ENCODE data around the gene MDM2. TPM values are rescaled to one million over a fixed set of nuclear protein-coding genes. Genes with fewer than 3 reads are reported as not detected.

The MDM2 gene
- total and polyA plus RNA-seq, 2 of the 13 experiments (the other 11 are each of a cell fraction or from before 2014, with no cell fraction given) = 29.3 to 314 TPM

DNA sequence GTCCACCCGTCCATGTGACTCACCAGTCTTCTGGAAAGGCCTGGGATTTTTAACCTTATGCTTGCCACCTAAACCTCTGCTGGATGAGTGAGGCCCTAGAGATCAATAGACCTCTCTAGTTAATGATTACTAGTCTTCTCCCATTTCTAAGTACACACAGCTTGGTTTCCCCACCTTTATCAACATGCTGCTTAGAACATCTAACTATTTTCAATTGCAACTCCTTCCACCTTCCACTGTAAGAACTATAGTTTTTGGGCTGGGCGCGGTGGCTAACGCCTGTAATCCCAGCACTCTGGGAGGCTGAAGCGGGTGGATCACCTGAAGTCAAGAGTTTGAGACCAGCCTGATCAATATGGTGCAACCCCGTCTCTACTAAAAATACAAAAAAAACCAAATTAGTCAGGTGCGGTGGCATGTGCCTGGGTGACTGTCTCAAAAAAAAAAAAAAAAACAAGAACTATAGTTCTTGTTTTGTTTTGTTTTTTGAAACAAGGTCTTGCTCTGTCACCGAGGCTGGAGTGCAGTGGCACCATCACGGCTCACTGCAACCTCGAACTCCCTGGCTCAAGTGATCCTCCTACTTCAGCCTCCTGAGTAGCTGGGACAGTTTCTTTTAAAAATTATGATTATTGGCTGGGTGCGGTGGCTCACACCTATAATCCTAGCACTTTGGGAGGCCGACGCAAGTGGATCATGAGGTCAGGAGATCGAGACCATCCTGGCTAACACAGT is 18.7 kb upstream of the MDM2 start (continued):
- TF ChIP-seq ZNF775 (CRISPR knock-in tag; IDR thresholded peaks at IDR 0.05; ENCODE audit: borderline replicate concordance) = no peak
- no peak for TF ChIP-seq FOXC1 (CRISPR knock-in tag; IDR thresholded peaks at IDR 0.05; ENCODE audit: borderline replicate concordance)
- no peak for TF ChIP-seq RFX1 (IDR thresholded peaks at IDR 0.05)
- TF ChIP-seq, protein P1, sequence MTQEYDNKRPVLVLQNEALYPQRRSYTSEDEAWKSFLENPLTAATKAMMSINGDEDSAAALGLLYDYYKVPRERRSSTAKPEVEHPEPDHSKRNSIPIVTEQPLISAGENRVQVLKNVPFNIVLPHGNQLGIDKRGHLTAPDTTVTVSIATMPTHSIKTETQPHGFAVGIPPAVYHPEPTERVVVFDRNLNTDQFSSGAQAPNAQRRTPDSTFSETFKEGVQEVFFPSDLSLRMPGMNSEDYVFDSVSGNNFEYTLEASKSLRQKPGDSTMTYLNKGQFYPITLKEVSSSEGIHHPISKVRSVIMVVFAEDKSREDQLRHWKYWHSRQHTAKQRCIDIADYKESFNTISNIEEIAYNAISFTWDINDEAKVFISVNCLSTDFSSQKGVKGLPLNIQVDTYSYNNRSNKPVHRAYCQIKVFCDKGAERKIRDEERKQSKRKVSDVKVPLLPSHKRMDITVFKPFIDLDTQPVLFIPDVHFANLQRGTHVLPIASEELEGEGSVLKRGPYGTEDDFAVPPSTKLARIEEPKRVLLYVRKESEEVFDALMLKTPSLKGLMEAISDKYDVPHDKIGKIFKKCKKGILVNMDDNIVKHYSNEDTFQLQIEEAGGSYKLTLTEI (CRISPR knock-in tag; conservative IDR thresholded peaks at IDR 0.05) = no peak
- no peak for TF ChIP-seq U2AF1 (optimal IDR thresholded peaks at IDR 0.05; ENCODE audit: low read depth, low read length)
- no peak for TF ChIP-seq PHB2 (IDR thresholded peaks at IDR 0.05; ENCODE audit: partially characterized antibody)
- TF ChIP-seq, protein P2, sequence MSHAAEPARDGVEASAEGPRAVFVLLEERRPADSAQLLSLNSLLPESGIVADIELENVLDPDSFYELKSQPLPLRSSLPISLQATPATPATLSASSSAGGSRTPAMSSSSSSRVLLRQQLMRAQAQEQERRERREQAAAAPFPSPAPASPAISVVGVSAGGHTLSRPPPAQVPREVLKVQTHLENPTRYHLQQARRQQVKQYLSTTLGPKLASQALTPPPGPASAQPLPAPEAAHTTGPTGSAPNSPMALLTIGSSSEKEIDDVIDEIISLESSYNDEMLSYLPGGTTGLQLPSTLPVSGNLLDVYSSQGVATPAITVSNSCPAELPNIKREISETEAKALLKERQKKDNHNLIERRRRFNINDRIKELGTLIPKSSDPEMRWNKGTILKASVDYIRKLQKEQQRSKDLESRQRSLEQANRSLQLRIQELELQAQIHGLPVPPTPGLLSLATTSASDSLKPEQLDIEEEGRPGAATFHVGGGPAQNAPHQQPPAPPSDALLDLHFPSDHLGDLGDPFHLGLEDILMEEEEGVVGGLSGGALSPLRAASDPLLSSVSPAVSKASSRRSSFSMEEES (CRISPR knock-in tag; IDR thresholded peaks at IDR 0.05) = peak; percentile 91
- TF ChIP-seq ATF7-NPFF (CRISPR knock-in tag; IDR thresholded peaks at IDR 0.05; ENCODE audit: low read depth) = no peak; the same call in 1 of the 2 replicates
- no peak for TF ChIP-seq IKZF1 (IDR thresholded peaks at IDR 0.05)
- TF ChIP-seq MTA1 (CRISPR knock-in tag; IDR thresholded peaks at IDR 0.05; ENCODE audit: borderline replicate concordance) = no peak
- TF ChIP-seq NR3C1 (CRISPR knock-in tag; IDR thresholded peaks at IDR 0.05) = no peak
- TF ChIP-seq HDAC1 (CRISPR knock-in tag; IDR thresholded peaks at IDR 0.05) = peak; percentile 79
- TF ChIP-seq, protein P3, sequence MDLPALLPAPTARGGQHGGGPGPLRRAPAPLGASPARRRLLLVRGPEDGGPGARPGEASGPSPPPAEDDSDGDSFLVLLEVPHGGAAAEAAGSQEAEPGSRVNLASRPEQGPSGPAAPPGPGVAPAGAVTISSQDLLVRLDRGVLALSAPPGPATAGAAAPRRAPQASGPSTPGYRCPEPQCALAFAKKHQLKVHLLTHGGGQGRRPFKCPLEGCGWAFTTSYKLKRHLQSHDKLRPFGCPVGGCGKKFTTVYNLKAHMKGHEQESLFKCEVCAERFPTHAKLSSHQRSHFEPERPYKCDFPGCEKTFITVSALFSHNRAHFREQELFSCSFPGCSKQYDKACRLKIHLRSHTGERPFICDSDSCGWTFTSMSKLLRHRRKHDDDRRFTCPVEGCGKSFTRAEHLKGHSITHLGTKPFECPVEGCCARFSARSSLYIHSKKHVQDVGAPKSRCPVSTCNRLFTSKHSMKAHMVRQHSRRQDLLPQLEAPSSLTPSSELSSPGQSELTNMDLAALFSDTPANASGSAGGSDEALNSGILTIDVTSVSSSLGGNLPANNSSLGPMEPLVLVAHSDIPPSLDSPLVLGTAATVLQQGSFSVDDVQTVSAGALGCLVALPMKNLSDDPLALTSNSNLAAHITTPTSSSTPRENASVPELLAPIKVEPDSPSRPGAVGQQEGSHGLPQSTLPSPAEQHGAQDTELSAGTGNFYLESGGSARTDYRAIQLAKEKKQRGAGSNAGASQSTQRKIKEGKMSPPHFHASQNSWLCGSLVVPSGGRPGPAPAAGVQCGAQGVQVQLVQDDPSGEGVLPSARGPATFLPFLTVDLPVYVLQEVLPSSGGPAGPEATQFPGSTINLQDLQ (CRISPR knock-in tag; IDR thresholded peaks at IDR 0.05) = no peak
- TF ChIP-seq, protein P4, sequence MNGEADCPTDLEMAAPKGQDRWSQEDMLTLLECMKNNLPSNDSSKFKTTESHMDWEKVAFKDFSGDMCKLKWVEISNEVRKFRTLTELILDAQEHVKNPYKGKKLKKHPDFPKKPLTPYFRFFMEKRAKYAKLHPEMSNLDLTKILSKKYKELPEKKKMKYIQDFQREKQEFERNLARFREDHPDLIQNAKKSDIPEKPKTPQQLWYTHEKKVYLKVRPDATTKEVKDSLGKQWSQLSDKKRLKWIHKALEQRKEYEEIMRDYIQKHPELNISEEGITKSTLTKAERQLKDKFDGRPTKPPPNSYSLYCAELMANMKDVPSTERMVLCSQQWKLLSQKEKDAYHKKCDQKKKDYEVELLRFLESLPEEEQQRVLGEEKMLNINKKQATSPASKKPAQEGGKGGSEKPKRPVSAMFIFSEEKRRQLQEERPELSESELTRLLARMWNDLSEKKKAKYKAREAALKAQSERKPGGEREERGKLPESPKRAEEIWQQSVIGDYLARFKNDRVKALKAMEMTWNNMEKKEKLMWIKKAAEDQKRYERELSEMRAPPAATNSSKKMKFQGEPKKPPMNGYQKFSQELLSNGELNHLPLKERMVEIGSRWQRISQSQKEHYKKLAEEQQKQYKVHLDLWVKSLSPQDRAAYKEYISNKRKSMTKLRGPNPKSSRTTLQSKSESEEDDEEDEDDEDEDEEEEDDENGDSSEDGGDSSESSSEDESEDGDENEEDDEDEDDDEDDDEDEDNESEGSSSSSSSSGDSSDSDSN (CRISPR knock-in tag; IDR thresholded peaks at IDR 0.05) = no peak
- TF ChIP-seq, protein P5, sequence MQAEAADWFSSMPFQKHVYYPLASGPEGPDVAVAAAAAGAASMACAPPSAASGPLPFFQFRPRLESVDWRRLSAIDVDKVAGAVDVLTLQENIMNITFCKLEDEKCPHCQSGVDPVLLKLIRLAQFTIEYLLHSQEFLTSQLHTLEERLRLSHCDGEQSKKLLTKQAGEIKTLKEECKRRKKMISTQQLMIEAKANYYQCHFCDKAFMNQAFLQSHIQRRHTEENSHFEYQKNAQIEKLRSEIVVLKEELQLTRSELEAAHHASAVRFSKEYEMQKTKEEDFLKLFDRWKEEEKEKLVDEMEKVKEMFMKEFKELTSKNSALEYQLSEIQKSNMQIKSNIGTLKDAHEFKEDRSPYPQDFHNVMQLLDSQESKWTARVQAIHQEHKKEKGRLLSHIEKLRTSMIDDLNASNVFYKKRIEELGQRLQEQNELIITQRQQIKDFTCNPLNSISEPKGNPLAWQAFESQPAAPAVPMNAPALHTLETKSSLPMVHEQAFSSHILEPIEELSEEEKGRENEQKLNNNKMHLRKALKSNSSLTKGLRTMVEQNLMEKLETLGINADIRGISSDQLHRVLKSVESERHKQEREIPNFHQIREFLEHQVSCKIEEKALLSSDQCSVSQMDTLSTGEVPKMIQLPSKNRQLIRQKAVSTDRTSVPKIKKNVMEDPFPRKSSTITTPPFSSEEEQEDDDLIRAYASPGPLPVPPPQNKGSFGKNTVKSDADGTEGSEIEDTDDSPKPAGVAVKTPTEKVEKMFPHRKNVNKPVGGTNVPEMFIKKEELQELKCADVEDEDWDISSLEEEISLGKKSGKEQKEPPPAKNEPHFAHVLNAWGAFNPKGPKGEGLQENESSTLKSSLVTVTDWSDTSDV (CRISPR knock-in tag; IDR thresholded peaks at IDR 0.05) = no peak
- no peak for TF ChIP-seq SP2 (CRISPR knock-in tag; IDR thresholded peaks at IDR 0.05)
- TF ChIP-seq FOXO1 (CRISPR knock-in tag; IDR thresholded peaks at IDR 0.05) = no peak; the same call in 1 of the 2 replicates
- TF ChIP-seq ZNF564 (CRISPR knock-in tag; IDR thresholded peaks at IDR 0.05) = no peak
- TF ChIP-seq KLF6 (CRISPR knock-in tag; IDR thresholded peaks at IDR 0.05) = 0 out of 2 replicates have a peak, but pooled peaks have one; percentile 66

All from HepG2 (cell line).